KMS-11 (cell line): ENCODE results near the gene CCDC3.
"Not testable (repeated sequence)": the region's sequence is repeated elsewhere in the genome, so short reads cannot be mapped to it uniquely, and the experiment has no call there.

Experiments
- H2AFZ ChIP-seq: fragments of 200-600 bp; sonication (generic); 2 replicates; pipeline ENCODE4 v1.6.1; 2016; ENCODE audit warnings: antibody characterized with exemption, mixed run types, low read depth
- H3K27ac ChIP-seq: fragments of 200-600 bp; sonication (generic); 2 replicates; pipeline ENCODE4 v1.6.1; 2016; ENCODE audit warnings: mild to moderate bottlenecking, mixed run types
- H3K27me3 ChIP-seq: fragments of 200-600 bp; sonication (generic); 2 replicates; pipeline ENCODE4 v1.6.1; 2017; ENCODE audit warnings: mild to moderate bottlenecking, low read depth, mixed run types, moderate library complexity; ENCODE audit not compliant: insufficient read depth
- H3K36me3 ChIP-seq: fragments of 200-600 bp; sonication (generic); 2 replicates; pipeline ENCODE4 v1.6.1; 2017; ENCODE audit warnings: mild to moderate bottlenecking, mixed run types; ENCODE audit not compliant: insufficient read depth
- H3K4me1 ChIP-seq: fragments of 200-600 bp; sonication (generic); 2 replicates; pipeline ENCODE4 v1.6.1; 2016; ENCODE audit warnings: mild to moderate bottlenecking, low read depth, mixed run types; ENCODE audit not compliant: poor library complexity, severe bottlenecking
- H3K4me2 ChIP-seq: fragments of 200-600 bp; sonication (generic); 2 replicates; pipeline ENCODE4 v1.7.0; 2016; ENCODE audit warnings: mild to moderate bottlenecking, mixed run types
- H3K4me3 ChIP-seq: fragments of 200-600 bp; sonication (generic); IDR thresholded peaks from 2 replicates; pipeline ENCODE4 v1.6.1; 2017; ENCODE audit warnings: low read depth, low read length, mixed read lengths; ENCODE audit not compliant: insufficient read depth
- H3K79me2 ChIP-seq: fragments of 200-600 bp; sonication (generic); 2 replicates; pipeline ENCODE4 v1.6.1; 2016; ENCODE audit warnings: low read depth, mixed run types; ENCODE audit not compliant: insufficient read depth
- H3K9ac ChIP-seq: fragments of 200-600 bp; sonication (generic); 2 replicates; pipeline ENCODE4 v1.6.1; 2016; ENCODE audit warnings: mild to moderate bottlenecking, mixed run types
- H4K20me1 ChIP-seq: fragments of 200-600 bp; sonication (generic); 2 replicates; pipeline ENCODE4 v1.6.1; 2016; ENCODE audit warnings: mild to moderate bottlenecking, mixed run types; ENCODE audit not compliant: insufficient read depth
- CTCF ChIP-seq: fragments of 200-600 bp; sonication (generic); conservative IDR thresholded peaks from 2 replicates; pipeline ENCODE4 v1.6.1; 2017; ENCODE audit warnings: low read depth, mild to moderate bottlenecking, antibody characterized with exemption, low read length, moderate library complexity, mixed read lengths

Gene CCDC3

GRCh38 chr10:12984165-12984747 lies 17.3 kb downstream of the CCDC3 start:
- no peak overlapping the region for H3K27ac ChIP-seq
- no peak for TF ChIP-seq CTCF

GRCh38 chr10:12983568-12983967 lies 17.9 kb downstream of the CCDC3 start:
- H3K27ac ChIP-seq, H3K79me2 ChIP-seq, H3K27me3 ChIP-seq, H3K9ac ChIP-seq, H4K20me1 ChIP-seq, H3K4me1 ChIP-seq, H3K4me3 ChIP-seq, H2AFZ ChIP-seq, H3K36me3 ChIP-seq, H3K4me2 ChIP-seq: not testable (repeated sequence)

More at GRCh38 chr10:12984165-12984747, 17.3 kb downstream of the CCDC3 start:
- H3K9ac ChIP-seq, result no peak overlapping the region
- no peaks in the 10 kb centered on the region for H3K27me3 ChIP-seq
- H2AFZ ChIP-seq, result no peak overlapping the region
- H3K4me1 ChIP-seq, result no peaks in the 10 kb centered on the region
- no peak overlapping the region for H3K4me3 ChIP-seq
- H3K79me2 ChIP-seq, result no peaks in the 10 kb centered on the region
- no peaks in the 10 kb centered on the region for H4K20me1 ChIP-seq
- no peak overlapping the region for H3K4me2 ChIP-seq
- H3K36me3 ChIP-seq, result no peaks in the 10 kb centered on the region

- TF ChIP-seq CTCF, result no peak
- Histone ChIP-seq H3K27me3 (no peaks in the 10 kb centered on the region), H3K27ac (no peak overlapping the region), H3K79me2 (no peaks in the 10 kb centered on the region), H3K9ac (no peak overlapping the region), H3K4me1 (no peaks in the 10 kb centered on the region), H3K36me3 (no peaks in the 10 kb centered on the region), H2AFZ (no peak overlapping the region), H4K20me1 (no peaks in the 10 kb centered on the region), H3K4me2 (no peak overlapping the region), H3K4me3 (no peak overlapping the region)
Observed at GRCh38 chr10:12981570-12981969, 19.9 kb downstream of the CCDC3 start.

- Histone ChIP-seq H3K9ac (no peak overlapping the region), H3K79me2 (no peaks in the 10 kb centered on the region), H3K36me3 (no peaks in the 10 kb centered on the region), H2AFZ (no peak overlapping the region), H3K4me2 (no peak overlapping the region), H3K4me1 (no peaks in the 10 kb centered on the region), H3K4me3 (no peak overlapping the region), H3K27me3 (no peaks in the 10 kb centered on the region), H4K20me1 (no peaks in the 10 kb centered on the region), H3K27ac (no peak overlapping the region)
- no peak for TF ChIP-seq CTCF
Observed at GRCh38 chr10:12980713-12981306, 20.7 kb downstream of the CCDC3 start.

- no peaks in the 10 kb centered on the region for H3K4me1 ChIP-seq
- no peak overlapping the region for H3K4me2 ChIP-seq
- TF ChIP-seq CTCF, result no peak
- H3K27me3 ChIP-seq, result no peaks in the 10 kb centered on the region
- no peak overlapping the region for H3K9ac ChIP-seq
- H3K27ac ChIP-seq, result no peak overlapping the region
- H3K4me3 ChIP-seq, result no peak overlapping the region
- H4K20me1 ChIP-seq, result no peaks in the 10 kb centered on the region
- no peaks in the 10 kb centered on the region for H3K36me3 ChIP-seq
- no peak overlapping the region for H2AFZ ChIP-seq
- H3K79me2 ChIP-seq, result no peaks in the 10 kb centered on the region
Observed at GRCh38 chr10:12980102-12980661, 21.3 kb downstream of the CCDC3 start.
